Tibial artery (tissue), 4 donors: ENCODE measurements around the gene CMTM2.

Experiments used
- DNase-seq, 2 donors: peaks; one replicate each; pipeline ENCODE4 v3.0.0-alpha.2; 2019
- H3K27ac ChIP-seq, 2 donors: fragments of 200-600 bp; sonication (generic) in 1 of 2; 1 replicate in 1 of 2; 2 replicates in 1 of 2; pipeline ENCODE4 v1.5.1; 2018 to 2019; ENCODE audit warnings: mild to moderate bottlenecking in 1 of 2
- H3K27me3 ChIP-seq, 2 donors: fragments of 200-600 bp; sonication (generic) in 1 of 2; one replicate each; pipeline versions ENCODE4 v1.5.1 to v1.6.0; 2016 to 2019
- H3K36me3 ChIP-seq, 3 donors: fragments of 200-600 bp; sonication (generic) in 2 of 3; one replicate each; pipeline ENCODE4 v1.5.1; 2016 to 2019; ENCODE audit warnings: mild to moderate bottlenecking in 2 of 3
- H3K4me1 ChIP-seq, 4 donors: fragments of 200-600 bp; sonication (generic) in 2 of 4; 1 replicate in 3 of 4; 2 replicates in 1 of 4; pipeline ENCODE4 v1.5.1; 2016 to 2019
- H3K4me3 ChIP-seq, 2 donors: fragments of 200-600 bp; sonication (generic) in 1 of 2; 1 replicate in 1 of 2; 2 replicates in 1 of 2; pipeline ENCODE4 v1.5.1; 2018 to 2019; ENCODE audit warnings: mild to moderate bottlenecking in 2 of 2
- H3K9me3 ChIP-seq, 3 donors: fragments of 200-600 bp; sonication (generic) in 1 of 3; one replicate each; pipeline ENCODE4 v1.5.1; 2016 to 2019
- intact Hi-C: fragments of 100-400 bp; cut with DNase I; formaldehyde crosslinking; loops from one replicate; pipeline ENCODE4 v1.15.0; 2023; ENCODE audit warnings: low total_unique reads
- TF ChIP-seq, protein P1 (sequence below), 2 experiments: fragments of 200-600 bp in 1 of 2; fragments of 450-650 bp in 1 of 2; IDR thresholded peaks; one replicate each; pipeline ENCODE4 v1.5.1; 2017 to 2019; ENCODE audit warnings: antibody characterized with exemption in 2 of 2, mild to moderate bottlenecking in 1 of 2, moderate library complexity in 1 of 2

Gene CMTM2

DNA sequence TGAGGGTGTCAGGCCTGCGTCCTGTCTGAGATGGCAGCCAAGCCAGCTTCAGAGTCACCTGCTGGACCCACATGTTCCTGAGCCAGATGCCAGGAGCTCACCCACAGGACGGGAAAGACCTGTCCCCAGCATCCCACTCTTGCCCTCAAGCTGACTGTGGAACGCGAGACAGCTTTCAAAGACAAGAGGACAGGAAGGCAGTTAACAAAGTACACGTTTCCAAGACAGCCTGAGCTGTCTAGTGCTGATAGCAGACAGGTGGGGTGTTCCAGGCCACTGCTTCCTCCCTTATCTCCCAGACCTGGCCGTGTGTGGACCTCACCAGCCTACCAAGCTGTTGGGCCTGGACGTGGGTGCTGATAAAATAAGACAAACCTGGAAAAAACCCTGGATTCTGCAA, 38.5 kb downstream of the CMTM2 start:
- H3K27ac ChIP-seq: peak overlapping the region in 1 of 2 donors; percentile 41
- no peaks in the 10 kb centered on the region for H3K9me3 ChIP-seq
- H3K4me1 ChIP-seq: peaks cover 0 to 18% (median 11%) of the 10 kb centered on the region in 4 donors
- H3K27me3 ChIP-seq: no peaks in the 10 kb centered on the region
- peaks cover 0 to 44% (median 18%) of the 10 kb centered on the region in 3 donors for H3K36me3 ChIP-seq
- peak in 1 of 2 donors; percentile 35 for DNase-seq
- TF ChIP-seq, protein P1, sequence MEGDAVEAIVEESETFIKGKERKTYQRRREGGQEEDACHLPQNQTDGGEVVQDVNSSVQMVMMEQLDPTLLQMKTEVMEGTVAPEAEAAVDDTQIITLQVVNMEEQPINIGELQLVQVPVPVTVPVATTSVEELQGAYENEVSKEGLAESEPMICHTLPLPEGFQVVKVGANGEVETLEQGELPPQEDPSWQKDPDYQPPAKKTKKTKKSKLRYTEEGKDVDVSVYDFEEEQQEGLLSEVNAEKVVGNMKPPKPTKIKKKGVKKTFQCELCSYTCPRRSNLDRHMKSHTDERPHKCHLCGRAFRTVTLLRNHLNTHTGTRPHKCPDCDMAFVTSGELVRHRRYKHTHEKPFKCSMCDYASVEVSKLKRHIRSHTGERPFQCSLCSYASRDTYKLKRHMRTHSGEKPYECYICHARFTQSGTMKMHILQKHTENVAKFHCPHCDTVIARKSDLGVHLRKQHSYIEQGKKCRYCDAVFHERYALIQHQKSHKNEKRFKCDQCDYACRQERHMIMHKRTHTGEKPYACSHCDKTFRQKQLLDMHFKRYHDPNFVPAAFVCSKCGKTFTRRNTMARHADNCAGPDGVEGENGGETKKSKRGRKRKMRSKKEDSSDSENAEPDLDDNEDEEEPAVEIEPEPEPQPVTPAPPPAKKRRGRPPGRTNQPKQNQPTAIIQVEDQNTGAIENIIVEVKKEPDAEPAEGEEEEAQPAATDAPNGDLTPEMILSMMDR (IDR thresholded peaks at IDR 0.05): no peak
- no peak overlapping the region for H3K4me3 ChIP-seq
- intact Hi-C loops: loop anchor here (10.0 kb wide), 1 partner anchor 207 kb away; no protein-coding TSS in a partner anchor

DNA sequence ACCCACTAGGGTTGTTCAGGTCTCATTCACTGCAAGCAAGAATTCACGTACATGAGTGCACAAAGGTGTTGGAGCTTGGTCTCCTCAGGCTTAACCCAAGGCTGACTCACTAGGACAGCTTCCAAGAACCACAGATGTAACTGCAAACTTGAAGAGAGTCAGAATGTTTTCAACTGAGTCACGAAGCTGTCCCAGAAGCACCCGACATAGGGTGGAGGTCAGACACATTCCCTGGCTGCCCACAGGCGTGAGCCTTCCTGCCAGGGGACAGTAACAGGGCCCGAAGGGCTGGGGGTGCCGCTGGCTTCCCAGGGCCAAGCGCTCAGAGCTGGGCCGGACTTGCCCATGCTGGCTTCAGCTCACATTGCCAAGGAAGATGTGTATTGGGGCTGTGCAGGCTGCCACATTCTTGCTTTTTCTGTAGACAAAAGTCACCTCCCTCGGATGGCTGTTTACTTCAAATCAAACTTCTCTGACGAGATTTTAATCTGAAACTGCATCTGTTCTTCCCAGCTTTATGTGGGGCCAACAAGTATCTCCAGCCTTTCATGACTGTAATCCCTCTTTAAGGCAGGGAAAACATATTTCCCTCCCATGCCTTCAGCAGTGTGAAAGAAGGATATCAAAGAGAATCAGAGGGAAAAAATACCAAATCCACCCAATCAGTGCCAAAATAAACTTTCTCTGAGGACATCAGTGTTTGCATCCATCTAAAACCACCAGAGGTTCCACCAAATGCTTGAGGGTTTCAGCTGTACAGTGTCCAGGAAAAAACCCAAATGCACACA, 39.5 kb downstream of the CMTM2 start:
- no peaks in the 10 kb centered on the region for H3K27me3 ChIP-seq
- H3K4me3 ChIP-seq: no peak overlapping the region
- TF ChIP-seq, protein P1 (IDR thresholded peaks at IDR 0.05): no peak
- H3K36me3 ChIP-seq: peaks cover 0 to 39% (median 9%) of the 10 kb centered on the region in 3 donors
- intact Hi-C loops: loop anchor here (10.0 kb wide), 1 partner anchor 206 kb away; no protein-coding TSS in a partner anchor
- H3K9me3 ChIP-seq: no peaks in the 10 kb centered on the region
- H3K27ac ChIP-seq: peak overlapping the region; percentile 24 to 41
- peaks cover 0 to 18% (median 11%) of the 10 kb centered on the region in 4 donors for H3K4me1 ChIP-seq
- peak in 1 of 2 donors; percentile 79 for DNase-seq

DNA sequence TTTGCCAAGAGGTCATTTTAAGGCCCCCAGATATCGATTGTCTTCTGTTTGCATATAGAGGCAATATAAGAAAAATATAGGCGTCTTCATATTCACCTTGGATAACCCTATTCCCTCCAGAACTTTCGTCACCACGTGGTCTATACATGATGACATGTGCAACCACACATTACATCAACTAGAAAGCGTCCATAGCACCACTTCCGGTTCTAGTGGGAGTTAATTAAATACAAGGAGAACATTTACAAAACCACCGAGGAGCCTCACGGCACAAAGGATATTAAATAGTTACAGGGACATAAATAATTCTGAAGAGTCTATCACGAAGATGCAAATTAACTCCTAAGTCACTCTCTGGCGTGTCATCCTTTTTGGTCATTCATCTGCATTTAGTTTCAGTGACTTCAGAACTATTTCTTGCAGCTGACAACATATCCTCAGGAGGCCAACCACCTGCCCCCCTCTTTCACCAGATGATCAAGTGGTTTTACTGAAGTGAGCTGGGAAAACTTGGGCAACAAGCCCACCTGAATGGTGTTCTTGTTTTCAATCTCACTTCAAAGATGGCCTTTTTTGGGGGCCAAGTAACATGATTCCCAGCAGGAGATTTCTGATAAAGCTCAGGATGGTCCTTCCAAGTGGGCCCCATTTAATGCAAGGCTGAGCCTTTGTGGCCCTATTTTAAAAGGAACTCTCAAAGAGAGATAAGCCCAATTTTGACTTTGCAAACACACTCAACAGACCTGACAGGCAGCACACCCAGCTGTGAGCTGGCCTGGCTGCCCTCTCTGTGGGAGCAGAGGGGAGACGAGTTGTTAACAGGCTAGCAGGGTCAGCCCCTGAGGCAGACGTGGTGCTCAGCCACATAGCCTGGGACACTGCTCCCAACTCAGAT, 40.5 kb downstream of the CMTM2 start:
- Histone ChIP-seq H3K4me3 (no peak overlapping the region), H3K4me1 (peaks cover 0 to 18% (median 11%) of the 10 kb centered on the region in 4 donors), H3K9me3 (no peaks in the 10 kb centered on the region), H3K27me3 (no peaks in the 10 kb centered on the region), H3K36me3 (peaks cover 0 to 29% (median 9%) of the 10 kb centered on the region in 3 donors), H3K27ac (no peak overlapping the region)
- peak in 1 of 2 donors; percentile 3 for DNase-seq
- TF ChIP-seq, protein P1 (IDR thresholded peaks at IDR 0.05): no peak
- intact Hi-C loops: loop anchor here (10.0 kb wide), 1 partner anchor 205 kb away; no protein-coding TSS in a partner anchor

DNA sequence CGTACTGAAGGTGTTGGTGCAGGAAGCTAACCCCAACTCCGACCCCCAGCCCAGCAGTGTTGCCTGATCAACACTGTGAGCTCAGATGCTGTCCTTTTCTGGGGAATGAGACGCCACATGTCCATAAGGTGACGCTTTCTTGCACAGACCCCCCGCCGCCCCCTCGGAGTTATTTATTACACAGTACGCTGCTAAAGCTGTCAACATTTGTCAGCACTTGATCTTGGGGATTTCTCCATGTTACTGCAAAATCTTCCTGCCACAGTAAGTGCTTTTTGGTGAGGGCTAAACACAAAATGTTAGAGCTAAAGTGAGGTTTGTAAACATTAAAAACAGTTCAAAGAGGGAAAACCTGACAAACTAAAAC, 41.1 kb downstream of the CMTM2 start:
- intact Hi-C loops: no loop called here
- Histone ChIP-seq H3K27ac (no peak overlapping the region), H3K9me3 (no peaks in the 10 kb centered on the region), H3K27me3 (no peaks in the 10 kb centered on the region), H3K4me3 (no peak overlapping the region), H3K36me3 (peaks cover 0 to 27% (median 9%) of the 10 kb centered on the region in 3 donors), H3K4me1 (peaks cover 0 to 18% (median 11%) of the 10 kb centered on the region in 4 donors)
- peak in 1 of 2 donors; percentile 40 for DNase-seq
- TF ChIP-seq, protein P1 (IDR thresholded peaks at IDR 0.05): no peak

DNA sequence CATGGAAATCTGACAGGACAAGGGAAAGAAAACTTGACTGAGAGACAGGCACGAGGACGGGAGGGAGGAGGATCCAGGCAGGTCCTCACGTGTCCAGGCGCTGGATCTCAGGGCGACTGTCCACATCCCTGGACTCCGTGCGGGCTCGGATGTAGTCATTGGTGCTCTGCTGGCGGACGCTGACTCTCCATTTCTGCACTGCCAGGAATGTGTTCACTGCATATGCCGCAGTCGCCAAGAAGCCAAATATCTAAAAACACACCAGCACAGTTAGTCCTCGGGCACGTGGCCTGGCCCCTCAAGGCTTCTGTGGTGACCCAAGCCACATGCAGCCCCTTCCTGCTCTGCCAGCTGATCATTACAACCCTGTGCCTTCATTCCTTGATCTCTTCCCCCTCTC, 42.7 kb downstream of the CMTM2 start:
- Histone ChIP-seq H3K27ac (no peak overlapping the region), H3K4me3 (no peak overlapping the region), H3K36me3 (peaks cover 0 to 23% (median 9%) of the 10 kb centered on the region in 3 donors), H3K9me3 (no peaks in the 10 kb centered on the region), H3K27me3 (no peaks in the 10 kb centered on the region), H3K4me1 (peaks cover 0 to 18% (median 11%) of the 10 kb centered on the region in 4 donors)
- TF ChIP-seq, protein P1 (IDR thresholded peaks at IDR 0.05): no peak
- intact Hi-C loops: no loop called here
- DNase-seq: no peak
